ENCODE data around the gene CHD9.
"Not testable (repeated sequence)": the region's sequence is repeated elsewhere in the genome, so short reads cannot be mapped to it uniquely, and the experiment has no call there.

DNA sequence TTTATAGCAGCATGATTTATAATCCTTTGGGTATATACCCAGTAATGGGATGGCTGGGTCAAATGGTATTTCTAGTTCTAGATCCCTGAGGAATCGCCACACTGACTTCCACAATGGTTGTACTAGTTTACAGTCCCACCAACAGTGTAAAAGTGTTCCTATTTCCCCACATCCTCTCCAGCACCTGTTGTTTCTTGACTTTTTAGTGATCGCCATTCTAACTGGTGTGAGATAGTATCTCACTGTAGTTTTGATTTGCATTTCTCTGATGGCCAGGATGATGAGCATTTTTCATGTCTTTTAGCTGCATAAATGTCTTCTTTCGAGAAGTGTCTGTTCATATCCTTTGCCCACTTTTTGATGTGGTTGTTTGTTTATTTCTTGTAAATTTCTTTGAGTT, 276.2 kb downstream of the CHD9 start:
- TF ChIP-seq, protein P1, sequence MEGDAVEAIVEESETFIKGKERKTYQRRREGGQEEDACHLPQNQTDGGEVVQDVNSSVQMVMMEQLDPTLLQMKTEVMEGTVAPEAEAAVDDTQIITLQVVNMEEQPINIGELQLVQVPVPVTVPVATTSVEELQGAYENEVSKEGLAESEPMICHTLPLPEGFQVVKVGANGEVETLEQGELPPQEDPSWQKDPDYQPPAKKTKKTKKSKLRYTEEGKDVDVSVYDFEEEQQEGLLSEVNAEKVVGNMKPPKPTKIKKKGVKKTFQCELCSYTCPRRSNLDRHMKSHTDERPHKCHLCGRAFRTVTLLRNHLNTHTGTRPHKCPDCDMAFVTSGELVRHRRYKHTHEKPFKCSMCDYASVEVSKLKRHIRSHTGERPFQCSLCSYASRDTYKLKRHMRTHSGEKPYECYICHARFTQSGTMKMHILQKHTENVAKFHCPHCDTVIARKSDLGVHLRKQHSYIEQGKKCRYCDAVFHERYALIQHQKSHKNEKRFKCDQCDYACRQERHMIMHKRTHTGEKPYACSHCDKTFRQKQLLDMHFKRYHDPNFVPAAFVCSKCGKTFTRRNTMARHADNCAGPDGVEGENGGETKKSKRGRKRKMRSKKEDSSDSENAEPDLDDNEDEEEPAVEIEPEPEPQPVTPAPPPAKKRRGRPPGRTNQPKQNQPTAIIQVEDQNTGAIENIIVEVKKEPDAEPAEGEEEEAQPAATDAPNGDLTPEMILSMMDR (IDR thresholded peaks at IDR 0.05; ENCODE audit: poor library complexity, severe bottlenecking): not testable (repeated sequence)
- TF ChIP-seq RAD21 (conservative IDR thresholded peaks at IDR 0.05); SMC3 (conservative IDR thresholded peaks at IDR 0.05; ENCODE audit: poor library complexity): not testable (repeated sequence)
- TF ChIP-seq, protein P2, sequence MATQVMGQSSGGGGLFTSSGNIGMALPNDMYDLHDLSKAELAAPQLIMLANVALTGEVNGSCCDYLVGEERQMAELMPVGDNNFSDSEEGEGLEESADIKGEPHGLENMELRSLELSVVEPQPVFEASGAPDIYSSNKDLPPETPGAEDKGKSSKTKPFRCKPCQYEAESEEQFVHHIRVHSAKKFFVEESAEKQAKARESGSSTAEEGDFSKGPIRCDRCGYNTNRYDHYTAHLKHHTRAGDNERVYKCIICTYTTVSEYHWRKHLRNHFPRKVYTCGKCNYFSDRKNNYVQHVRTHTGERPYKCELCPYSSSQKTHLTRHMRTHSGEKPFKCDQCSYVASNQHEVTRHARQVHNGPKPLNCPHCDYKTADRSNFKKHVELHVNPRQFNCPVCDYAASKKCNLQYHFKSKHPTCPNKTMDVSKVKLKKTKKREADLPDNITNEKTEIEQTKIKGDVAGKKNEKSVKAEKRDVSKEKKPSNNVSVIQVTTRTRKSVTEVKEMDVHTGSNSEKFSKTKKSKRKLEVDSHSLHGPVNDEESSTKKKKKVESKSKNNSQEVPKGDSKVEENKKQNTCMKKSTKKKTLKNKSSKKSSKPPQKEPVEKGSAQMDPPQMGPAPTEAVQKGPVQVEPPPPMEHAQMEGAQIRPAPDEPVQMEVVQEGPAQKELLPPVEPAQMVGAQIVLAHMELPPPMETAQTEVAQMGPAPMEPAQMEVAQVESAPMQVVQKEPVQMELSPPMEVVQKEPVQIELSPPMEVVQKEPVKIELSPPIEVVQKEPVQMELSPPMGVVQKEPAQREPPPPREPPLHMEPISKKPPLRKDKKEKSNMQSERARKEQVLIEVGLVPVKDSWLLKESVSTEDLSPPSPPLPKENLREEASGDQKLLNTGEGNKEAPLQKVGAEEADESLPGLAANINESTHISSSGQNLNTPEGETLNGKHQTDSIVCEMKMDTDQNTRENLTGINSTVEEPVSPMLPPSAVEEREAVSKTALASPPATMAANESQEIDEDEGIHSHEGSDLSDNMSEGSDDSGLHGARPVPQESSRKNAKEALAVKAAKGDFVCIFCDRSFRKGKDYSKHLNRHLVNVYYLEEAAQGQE (IDR thresholded peaks at IDR 0.05; ENCODE audit: borderline replicate concordance): not testable (repeated sequence)

Measured in neural cell (in vitro differentiated cells).